Fibroblast of skin of left quadriceps (primary cell): ENCODE measurements around the gene KLLN.
A peak's percentile ranks its signal among the peaks of the same experiment; 100 is the strongest.
"Not testable (repeated sequence)": the region's sequence is repeated elsewhere in the genome, so short reads cannot be mapped to it uniquely, and the experiment has no call there.

Experiments
- DNase-seq, 2 experiments: peaks; one replicate each; pipeline ENCODE4 v3.0.0-alpha.2; 2013; ENCODE audit warnings: low read depth in 2 of 2

The KLLN gene

GRCh38 chr10:87842776-87843497, 20.4 kb downstream of the KLLN start:
- DNase-seq = peak; percentile 51 to 53

- no peak for DNase-seq
These were observed 21.1 kb downstream of the KLLN start for GRCh38 chr10:87842220-87842641.

- no peak for DNase-seq
These were observed 22.1 kb downstream of the KLLN start for GRCh38 chr10:87841186-87841585.

- no peak for DNase-seq
These were observed 24.7 kb downstream of the KLLN start for GRCh38 chr10:87838650-87839049.

GRCh38 chr10:87837445-87837844, 25.9 kb downstream of the KLLN start:
- DNase-seq = no peak

GRCh38 chr10:87836098-87836497, 27.2 kb downstream of the KLLN start:
- DNase-seq = no peak

- DNase-seq = no peak
These were observed 33.2 kb downstream of the KLLN start for GRCh38 chr10:87829986-87830729.

GRCh38 chr10:87829051-87829450, 34.3 kb downstream of the KLLN start:
- DNase-seq = not testable (repeated sequence)

GRCh38 chr10:87827681-87828080, 35.7 kb downstream of the KLLN start:
- DNase-seq = no peak

- DNase-seq = no peak
These were observed 36.7 kb downstream of the KLLN start for GRCh38 chr10:87826653-87827052.

GRCh38 chr10:87819289-87819585, 44.1 kb downstream of the KLLN start:
- DNase-seq = no peak

GRCh38 chr10:87818505-87819288, 44.6 kb downstream of the KLLN start:
- DNase-seq = no peak

GRCh38 chr10:87817609-87818504, 45.5 kb downstream of the KLLN start, which contains the start of gene ATAD1:
Gene ATAD1, minus strand, starts transcription at chr10:87818226. Its CDS starts 3,627 bp downstream, at chr10:87814599.
- peak; percentile 49 to 53 for DNase-seq

- DNase-seq = no peak
These were observed 46.3 kb downstream of the KLLN start for GRCh38 chr10:87816898-87817608.

- DNase-seq = no peak
These were observed 47.0 kb downstream of the KLLN start for GRCh38 chr10:87816163-87816897.
